ENCODE measurements around the gene TAF9.
"Not testable (repeated sequence)": the region's sequence is repeated elsewhere in the genome, so short reads cannot be mapped to it uniquely, and the experiment has no call there.

Gene TAF9, protein sequence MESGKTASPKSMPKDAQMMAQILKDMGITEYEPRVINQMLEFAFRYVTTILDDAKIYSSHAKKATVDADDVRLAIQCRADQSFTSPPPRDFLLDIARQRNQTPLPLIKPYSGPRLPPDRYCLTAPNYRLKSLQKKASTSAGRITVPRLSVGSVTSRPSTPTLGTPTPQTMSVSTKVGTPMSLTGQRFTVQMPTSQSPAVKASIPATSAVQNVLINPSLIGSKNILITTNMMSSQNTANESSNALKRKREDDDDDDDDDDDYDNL

DNA sequence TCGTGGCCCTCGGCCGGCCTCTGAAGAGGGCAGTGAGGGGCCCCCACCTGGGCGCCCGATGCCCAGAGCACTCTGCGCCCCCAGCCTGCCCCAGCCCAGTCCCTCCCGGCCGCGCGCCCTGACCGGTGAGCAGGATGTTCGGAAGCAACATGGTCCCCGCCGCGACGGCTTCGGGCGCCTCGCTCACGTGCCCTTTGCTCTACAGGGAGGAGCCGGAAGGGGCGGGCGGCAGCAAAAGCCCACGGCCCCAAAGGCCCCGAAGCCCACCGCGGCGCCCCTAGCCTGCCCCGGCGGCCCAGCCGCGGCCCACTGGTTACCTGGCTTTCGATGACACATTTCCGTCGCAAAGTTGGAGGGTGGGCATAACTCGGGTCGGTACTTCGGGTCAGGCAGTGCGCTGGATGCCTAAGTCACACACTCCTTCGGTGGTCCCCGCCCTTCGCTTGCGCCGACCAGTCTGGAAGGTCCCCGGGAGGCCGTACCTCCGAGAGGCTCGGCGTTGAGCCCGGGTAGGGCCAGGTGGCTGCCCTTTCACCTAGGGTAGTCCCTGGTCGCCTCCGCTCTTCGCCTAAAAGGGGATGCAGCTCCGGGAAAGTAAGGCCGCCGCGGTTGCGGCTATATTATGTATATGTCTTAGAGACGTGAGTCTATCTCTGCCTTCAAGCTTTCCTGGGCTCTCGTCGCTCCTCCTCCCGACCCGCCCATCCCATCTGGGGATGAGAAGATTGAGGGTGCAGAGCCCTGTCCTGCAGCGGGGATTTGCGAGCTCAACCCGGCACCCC lies at the start of gene TAF9, which contains the start of the genes AK6 and RAD17:
TSS of gene TAF9 (minus strand) at position 181 of the 782 bp plus-strand sequence. CDS start 3,783 bp downstream, outside the sequence.
TSS of gene AK6 (minus strand) at position 181 of the 782 bp plus-strand sequence. CDS start at position 151, 30 bp downstream.
TSS of gene RAD17 (plus strand) at position 479 of the 782 bp plus-strand sequence. CDS start 2,391 bp downstream, outside the sequence.
- Mint-ChIP-seq H3K36me3 (peaks cover 8% of the 10 kb centered on the region), H3K4me3 (peak within 1 kb of the TSS; percentile 93), H3K27ac (peak within 1 kb of the TSS; percentile 99), H3K9me3 (no peaks in the 10 kb centered on the region), H3K4me1 (peaks cover 54% of the 10 kb centered on the region), H3K27me3 (no peaks in the 10 kb centered on the region)

DNA sequence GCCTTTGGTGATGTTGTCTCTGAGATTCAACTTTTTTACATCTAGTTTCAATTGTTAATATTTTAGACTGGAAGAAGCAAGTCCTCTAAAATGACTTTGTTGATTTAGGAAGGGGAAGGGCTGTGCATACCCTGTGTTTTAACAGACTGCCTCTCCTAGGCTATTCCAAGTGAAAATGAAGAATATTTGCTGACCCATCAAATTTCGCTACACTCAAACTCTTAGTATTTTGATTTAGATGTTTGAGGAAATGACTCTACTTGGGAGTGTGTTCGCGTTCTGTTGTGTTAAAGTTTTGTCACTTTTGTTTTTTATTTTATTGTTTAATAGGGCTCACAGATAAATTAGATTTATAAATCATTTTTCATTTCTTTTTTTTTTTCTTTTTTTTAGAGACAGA lies 49.2 kb upstream of the TAF9 start:
- H3K4me1 Mint-ChIP-seq = peaks cover 16% of the 10 kb centered on the region
- H3K4me3 Mint-ChIP-seq = no peak overlapping the region
- H3K27me3 Mint-ChIP-seq = no peaks in the 10 kb centered on the region
- H3K27ac Mint-ChIP-seq = no peak overlapping the region
- H3K36me3 Mint-ChIP-seq = peaks cover 14% of the 10 kb centered on the region
- H3K9me3 Mint-ChIP-seq = no peaks in the 10 kb centered on the region

DNA sequence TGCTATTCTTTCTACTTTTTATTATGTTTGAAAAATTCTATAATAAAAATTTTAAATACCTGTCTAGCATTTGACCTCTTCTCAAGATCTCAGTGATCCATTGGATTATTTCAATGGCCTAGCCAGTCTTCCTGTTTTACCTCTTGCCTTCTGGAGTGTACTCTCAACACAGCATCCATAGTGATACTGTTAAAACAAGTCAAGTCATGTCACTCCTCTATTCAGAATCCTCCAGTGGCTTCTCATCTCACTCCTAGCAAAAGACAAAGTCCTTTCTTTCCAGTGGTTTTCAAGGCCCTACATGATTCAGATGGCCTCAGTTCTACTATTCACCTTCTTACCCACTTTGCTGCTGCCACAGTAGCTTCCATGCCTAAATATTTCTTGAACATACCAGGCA lies 47.4 kb upstream of the TAF9 start:
- Mint-ChIP-seq H3K4me1 (peaks cover 16% of the 10 kb centered on the region), H3K27ac (no peak overlapping the region), H3K27me3 (no peaks in the 10 kb centered on the region), H3K9me3 (no peaks in the 10 kb centered on the region), H3K36me3 (peaks cover 9% of the 10 kb centered on the region), H3K4me3 (no peak overlapping the region)

DNA sequence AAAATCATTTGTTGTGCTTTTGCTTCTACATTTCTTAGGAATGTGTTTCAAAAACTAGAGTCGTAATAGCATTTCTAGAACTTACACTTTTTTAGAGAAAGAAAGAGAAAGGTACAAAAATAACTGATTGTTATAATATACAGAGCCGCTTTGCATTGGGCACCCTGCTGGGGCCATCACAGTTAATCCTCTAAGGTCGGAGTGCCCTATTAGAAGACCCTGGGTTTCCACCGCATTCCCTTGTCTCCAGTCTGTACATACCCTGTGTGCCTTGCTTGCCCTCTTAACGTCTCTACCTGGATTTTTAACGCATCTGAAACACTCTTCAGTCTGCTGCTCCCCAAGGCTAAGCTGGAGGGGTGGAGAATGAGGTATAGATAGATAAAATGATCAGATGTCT lies 46.9 kb upstream of the TAF9 start:
- Mint-ChIP-seq H3K4me3 (peak overlapping the region; percentile 68), H3K27ac (no peak overlapping the region), H3K4me1 (peaks cover 16% of the 10 kb centered on the region), H3K9me3 (no peaks in the 10 kb centered on the region), H3K27me3 (no peaks in the 10 kb centered on the region), H3K36me3 (peaks cover 13% of the 10 kb centered on the region)

DNA sequence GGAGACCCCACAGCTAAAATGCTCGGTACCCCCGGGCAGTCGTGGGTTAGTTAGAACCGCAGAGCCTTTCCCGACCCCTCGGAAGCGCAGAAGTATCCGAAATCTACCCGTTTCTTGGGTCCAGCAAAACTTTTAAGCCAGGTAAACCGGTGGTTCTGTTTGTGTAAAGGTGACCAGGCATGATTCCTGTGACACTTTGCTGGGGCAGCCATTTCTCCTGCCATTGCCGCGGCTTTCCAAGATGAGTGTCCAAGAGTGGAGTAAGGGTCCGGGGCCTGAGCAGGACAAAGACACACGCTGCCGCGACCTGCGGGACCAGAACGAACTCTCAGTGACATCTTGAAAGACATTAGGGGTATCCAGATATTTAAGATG lies 46.3 kb upstream of the TAF9 start:
- Mint-ChIP-seq H3K9me3 (no peaks in the 10 kb centered on the region), H3K27me3 (no peaks in the 10 kb centered on the region), H3K4me3 (peak overlapping the region; percentile 68), H3K36me3 (peaks cover 13% of the 10 kb centered on the region), H3K4me1 (peaks cover 16% of the 10 kb centered on the region), H3K27ac (no peak overlapping the region)

DNA sequence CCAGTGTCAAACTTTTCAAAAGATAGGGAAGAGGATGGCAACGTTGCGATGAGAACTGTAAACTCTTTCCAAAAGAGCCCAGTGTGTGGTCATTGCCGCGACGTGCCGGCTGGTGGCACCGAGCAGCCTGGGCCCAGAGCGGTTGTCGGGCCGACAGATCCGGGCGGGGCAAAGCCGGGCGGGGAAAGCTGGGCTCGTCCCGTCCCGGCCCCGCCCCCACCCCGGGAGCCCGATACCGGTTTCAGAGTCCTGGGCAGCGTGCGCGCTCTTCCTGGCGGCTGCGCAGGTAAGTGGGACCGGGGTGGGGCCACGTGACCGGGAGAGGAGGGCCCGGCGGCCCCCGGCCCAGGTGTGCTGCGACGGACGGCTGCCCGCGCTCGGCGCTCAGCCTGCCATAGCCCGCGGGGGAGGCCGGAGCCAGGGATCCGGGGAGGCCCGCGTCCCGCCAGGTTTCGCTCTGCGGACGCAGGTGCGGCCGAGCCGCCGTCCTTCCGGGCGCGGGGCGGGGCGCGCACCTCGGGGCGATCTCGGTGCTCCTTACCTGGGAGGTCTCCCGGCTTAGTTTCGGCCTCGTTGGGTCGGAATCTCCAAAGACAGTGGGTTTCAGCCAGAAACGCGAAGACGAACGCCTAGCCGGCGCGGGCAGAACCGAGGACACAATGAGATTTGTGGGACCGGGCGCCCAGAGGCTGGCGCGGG lies 45.7 kb upstream of the TAF9 start, which contains the start of gene MARVELD2:
TSS of gene MARVELD2 (plus strand) at position 232 of the 699 bp plus-strand sequence. CDS start 4,270 bp downstream, outside the sequence.
- Mint-ChIP-seq H3K9me3 (no peaks in the 10 kb centered on the region), H3K27ac (peak within 1 kb of the TSS; percentile 43), H3K36me3 (peaks cover 16% of the 10 kb centered on the region), H3K27me3 (no peaks in the 10 kb centered on the region), H3K4me3 (peak within 1 kb of the TSS; percentile 80), H3K4me1 (peaks cover 16% of the 10 kb centered on the region)

DNA sequence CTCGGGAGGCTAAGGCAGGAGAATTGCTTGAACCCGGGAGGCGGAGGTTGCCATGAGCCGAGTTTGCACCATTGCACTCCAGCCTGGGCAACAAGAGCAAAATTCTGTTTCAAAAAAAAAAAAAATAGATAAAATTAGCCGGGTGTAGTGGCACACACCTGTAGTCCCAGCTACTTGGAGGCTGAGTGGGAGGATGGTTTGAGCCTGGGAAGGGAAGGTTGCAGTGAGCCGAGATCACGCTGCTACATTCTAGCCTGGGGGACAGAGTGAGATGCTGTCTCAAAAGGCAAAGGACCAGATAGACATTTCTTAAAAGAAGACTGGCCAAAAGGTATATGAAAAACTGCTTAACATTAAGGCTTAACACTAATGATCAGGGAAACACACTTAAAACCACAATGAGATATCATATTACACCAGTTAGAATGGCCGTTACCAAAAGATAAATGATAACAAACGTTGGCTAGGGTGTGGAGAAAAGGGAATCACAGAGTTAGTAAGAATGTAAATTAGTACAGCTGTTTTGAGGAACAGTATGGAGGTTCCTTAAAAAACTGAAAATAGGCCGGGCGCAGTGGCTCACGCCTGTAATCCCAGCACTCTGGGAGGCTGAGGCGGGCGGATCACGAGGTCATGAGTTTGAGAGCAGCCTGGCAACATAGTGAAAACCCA lies 35.5 kb upstream of the TAF9 start:
- Mint-ChIP-seq H3K27me3 (no peaks in the 10 kb centered on the region), H3K4me1 (no peaks in the 10 kb centered on the region), H3K27ac (no peak overlapping the region), H3K4me3 (no peak overlapping the region), H3K36me3 (peaks cover 26% of the 10 kb centered on the region), H3K9me3 (peaks cover 4% of the 10 kb centered on the region)

DNA sequence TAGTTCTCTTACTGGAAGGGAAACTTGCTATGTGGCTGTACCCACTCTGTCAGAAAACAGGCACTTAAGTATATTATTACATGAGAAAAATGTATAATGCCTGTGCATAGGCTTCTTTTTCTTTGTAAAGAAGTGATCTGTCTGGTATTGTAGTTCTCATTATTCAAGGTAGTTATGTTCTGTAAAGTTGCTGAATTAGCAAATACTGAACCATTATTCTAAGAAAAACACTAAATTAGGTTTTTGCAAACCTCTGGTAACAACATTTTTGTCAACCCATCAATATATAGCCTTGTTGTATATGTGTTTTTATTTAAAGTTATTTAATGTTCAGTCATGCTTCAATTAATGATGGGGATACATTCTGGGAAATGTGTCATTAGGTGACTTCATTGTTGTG lies 9.1 kb upstream of the TAF9 start:
- H3K4me3 Mint-ChIP-seq = no peak overlapping the region
- H3K4me1 Mint-ChIP-seq = no peaks in the 10 kb centered on the region
- H3K9me3 Mint-ChIP-seq = no peaks in the 10 kb centered on the region
- no peak overlapping the region for H3K27ac Mint-ChIP-seq
- H3K36me3 Mint-ChIP-seq = peaks cover 4% of the 10 kb centered on the region
- H3K27me3 Mint-ChIP-seq = no peaks in the 10 kb centered on the region

DNA sequence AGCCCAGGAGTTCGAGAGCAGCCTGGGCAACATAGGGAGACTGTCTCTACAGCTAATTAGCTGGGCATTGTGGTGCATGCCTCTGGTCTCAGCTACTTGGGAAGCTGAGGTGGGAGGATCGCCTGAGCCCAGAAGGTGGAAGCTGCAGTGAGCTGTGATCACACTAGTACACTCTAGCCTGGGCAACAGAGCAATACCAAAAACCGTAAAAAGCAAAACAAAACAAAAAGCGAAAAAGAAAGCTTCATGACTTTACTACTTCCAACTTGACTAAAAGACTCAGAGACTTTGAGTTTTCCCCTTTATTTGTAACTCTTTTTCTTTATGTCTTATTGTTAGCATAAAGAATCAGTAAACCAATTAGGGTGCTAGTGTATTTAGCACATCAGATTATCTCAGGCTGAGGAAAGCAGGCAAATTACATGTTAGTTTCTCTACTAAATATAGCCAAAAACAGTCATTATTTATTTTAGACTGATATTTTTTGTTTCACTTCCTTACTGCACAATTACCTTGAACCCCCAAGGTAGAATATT lies 5.7 kb upstream of the TAF9 start:
- no peaks in the 10 kb centered on the region for H3K27me3 Mint-ChIP-seq

DNA sequence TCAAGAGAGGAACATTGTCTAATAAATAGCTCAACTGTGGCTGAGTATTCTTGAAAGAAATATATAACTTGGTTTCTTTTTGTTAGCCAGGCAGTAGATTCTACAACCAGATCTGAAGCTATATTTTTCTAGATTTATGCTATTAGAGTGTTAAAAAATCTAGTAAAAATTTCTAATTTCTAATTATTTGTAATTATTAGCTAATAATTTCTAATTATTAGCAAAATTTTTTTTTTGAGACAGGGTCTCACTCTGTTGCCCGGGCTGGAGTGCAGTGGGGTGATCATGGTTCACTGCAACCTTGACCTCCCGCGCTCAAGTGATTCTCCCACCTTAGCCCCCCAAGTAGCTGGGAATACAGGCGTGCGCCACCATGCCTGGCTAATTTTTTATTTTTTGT lies 3.1 kb upstream of the TAF9 start:
- peaks cover 4% of the 10 kb centered on the region for H3K36me3 Mint-ChIP-seq

More for the DNA sequence above, 5.7 kb upstream of the TAF9 start:
- no peak overlapping the region for H3K27ac Mint-ChIP-seq
- peaks cover 20% of the 10 kb centered on the region for H3K4me1 Mint-ChIP-seq
- H3K36me3 Mint-ChIP-seq = peaks cover 4% of the 10 kb centered on the region
- H3K4me3 Mint-ChIP-seq = no peak overlapping the region
- H3K9me3 Mint-ChIP-seq = no peaks in the 10 kb centered on the region

DNA sequence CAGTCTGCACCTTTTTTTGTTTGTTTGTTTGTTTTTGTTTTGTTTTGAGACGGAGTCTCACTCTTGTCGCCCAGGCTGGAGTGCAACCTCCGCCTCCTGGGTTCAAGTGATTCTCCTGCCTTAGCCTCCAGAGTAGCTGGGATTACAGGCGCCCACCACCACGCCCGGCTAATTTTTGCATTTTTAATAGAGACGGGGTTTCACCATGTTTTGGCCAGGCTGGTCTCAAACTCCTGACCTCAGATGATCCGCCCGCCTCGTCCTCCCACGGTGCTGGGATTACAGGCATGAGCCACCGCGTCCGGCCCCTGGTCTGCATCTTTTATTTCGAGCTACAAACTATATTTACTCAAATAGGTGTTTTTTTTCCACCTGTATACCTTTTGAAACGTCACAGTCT lies 1.0 kb upstream of the TAF9 start:
- not testable (repeated sequence) for H3K9me3 Mint-ChIP-seq, H3K27me3 Mint-ChIP-seq, H3K36me3 Mint-ChIP-seq
- peak overlapping the region; percentile 99 for H3K27ac Mint-ChIP-seq
- H3K4me1 Mint-ChIP-seq = peaks cover 46% of the 10 kb centered on the region
- H3K4me3 Mint-ChIP-seq = peak overlapping the region; percentile 93

More for the DNA sequence above, 3.1 kb upstream of the TAF9 start:
- Mint-ChIP-seq H3K27me3 (no peaks in the 10 kb centered on the region), H3K27ac (peak overlapping the region; percentile 46), H3K4me3 (no peak overlapping the region), H3K9me3 (no peaks in the 10 kb centered on the region), H3K4me1 (peaks cover 29% of the 10 kb centered on the region)

DNA sequence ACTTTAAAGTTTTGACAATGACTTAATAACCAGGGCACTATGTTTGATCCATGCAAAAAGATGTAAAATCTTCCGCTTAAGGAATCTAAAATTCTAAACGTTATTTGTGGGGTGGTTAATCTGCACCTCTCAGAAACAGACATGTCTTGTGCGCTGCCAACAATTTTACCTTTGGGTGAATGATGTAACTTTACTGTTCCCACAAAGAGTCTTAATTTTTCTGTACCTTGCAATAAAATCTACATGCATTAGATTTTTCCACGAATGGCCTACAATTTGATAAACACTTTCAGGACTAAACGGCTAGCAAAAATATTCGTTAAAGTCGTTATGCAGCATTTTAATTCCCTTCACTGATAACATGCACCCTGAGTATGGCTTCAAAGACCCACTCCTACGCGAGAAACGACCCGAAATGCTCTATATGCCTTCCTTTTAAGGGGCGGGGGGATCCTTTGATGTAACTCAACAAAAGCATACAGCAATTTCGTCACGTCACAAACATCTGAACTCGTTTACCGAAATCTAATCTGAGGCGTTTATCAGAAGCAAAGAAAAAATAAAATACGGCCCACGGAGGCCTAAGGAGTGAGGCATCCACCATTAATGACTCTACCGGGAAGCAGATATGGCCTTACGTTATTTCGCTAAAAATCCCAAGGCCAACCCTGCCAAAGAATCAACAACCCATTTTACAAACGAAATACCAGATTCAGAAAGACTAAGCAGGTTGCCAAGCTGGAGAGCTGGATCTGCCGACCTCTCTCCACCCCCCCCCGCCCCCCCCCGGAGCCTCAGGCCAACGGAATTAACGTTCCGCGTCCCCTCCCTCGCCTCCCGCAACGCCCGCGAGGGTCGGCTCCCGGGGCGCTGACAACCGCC lies 621 bp downstream of the TAF9 start:
- peaks cover 59% of the 10 kb centered on the region for H3K4me1 Mint-ChIP-seq
- peak overlapping the region; percentile 99 for H3K27ac Mint-ChIP-seq
- peak overlapping the region; percentile 93 for H3K4me3 Mint-ChIP-seq
- H3K9me3 Mint-ChIP-seq = no peaks in the 10 kb centered on the region
- H3K27me3 Mint-ChIP-seq = no peaks in the 10 kb centered on the region
- H3K36me3 Mint-ChIP-seq = peaks cover 12% of the 10 kb centered on the region

DNA sequence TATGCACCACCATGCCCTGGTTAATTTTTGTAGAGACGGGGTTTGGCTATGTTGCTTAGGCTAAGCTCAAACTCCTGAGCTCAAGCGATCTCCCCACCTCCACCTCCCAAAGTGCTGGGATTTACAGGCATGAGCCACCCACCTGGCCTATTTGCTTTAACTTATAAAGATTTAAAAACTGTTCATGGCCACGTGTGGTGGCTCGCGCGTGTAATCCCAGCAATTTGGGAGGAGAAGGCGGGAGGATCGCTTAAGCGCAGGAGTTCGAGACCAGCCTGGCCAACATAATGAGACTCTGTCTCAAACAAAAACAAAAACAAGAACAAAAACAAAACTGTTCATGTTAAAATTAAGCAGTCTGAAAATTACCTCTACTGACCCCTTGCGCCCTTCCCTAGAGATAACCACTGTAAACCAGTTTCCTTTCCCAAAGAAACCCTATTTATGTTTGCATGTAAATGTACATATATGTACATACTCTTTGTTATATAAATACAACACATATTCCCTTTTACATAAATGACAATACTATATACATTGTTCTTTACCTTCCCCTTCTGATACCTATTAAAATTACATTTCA lies 1.5 kb downstream of the TAF9 start:
- Mint-ChIP-seq H3K9me3 (no peaks in the 10 kb centered on the region), H3K27ac (peak overlapping the region; percentile 99), H3K36me3 (peaks cover 14% of the 10 kb centered on the region)

DNA sequence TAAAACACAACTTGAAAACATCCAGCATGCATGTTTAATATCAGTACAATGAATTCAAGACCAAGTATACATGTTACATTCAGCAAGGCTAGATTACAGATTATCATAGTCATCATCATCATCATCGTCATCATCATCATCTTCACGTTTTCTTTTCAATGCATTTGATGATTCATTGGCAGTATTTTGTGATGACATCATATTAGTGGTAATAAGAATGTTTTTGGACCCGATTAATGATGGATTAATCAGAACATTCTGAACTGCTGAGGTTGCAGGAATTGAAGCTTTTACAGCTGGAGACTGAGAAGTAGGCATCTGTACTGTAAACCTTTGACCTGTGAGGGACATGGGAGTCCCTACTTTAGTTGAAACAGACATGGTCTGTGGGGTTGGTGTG lies 4.5 kb downstream of the TAF9 start:
- Mint-ChIP-seq H3K4me1 (peaks cover 51% of the 10 kb centered on the region), H3K27ac (peak overlapping the region; percentile 30), H3K27me3 (no peaks in the 10 kb centered on the region), H3K4me3 (no peak overlapping the region), H3K9me3 (no peaks in the 10 kb centered on the region), H3K36me3 (peaks cover 14% of the 10 kb centered on the region)

More for the DNA sequence above, 1.5 kb downstream of the TAF9 start:
- peak overlapping the region; percentile 93 for H3K4me3 Mint-ChIP-seq
- H3K27me3 Mint-ChIP-seq = no peaks in the 10 kb centered on the region
- peaks cover 62% of the 10 kb centered on the region for H3K4me1 Mint-ChIP-seq

Data from activated naive CD4-positive, alpha-beta T cell treated with anti-CD3 and anti-CD28 coated beads, Interleukin-2, amount 50 U/mL, for 24 hours (primary cell).